K562 (cell line): ENCODE results near the gene CNOT1.

Source experiments
- AFF1 ChIP-seq, 2 experiments: fragments of 450-650 bp; IDR thresholded peaks; 2 replicates each; pipeline ENCODE4 v1.6.1; 2018; ENCODE audit warnings: mild to moderate bottlenecking in 2 of 2, low read depth in 1 of 2; ENCODE audit not compliant: partially characterized antibody in 2 of 2
- CSDE1 ChIP-seq, 2 experiments: fragments of 450-650 bp; IDR thresholded peaks; 2 replicates each; pipeline ENCODE4 v1.6.1; 2016; ENCODE audit warnings: mild to moderate bottlenecking in 1 of 2
- CTCF ChIP-seq, 3 experiments: IDR thresholded peaks in 2 of 3; conservative IDR thresholded peaks in 1 of 3; 2 replicates each; pipeline ENCODE4 v1.5.1; 2011 to 2012; ENCODE audit warnings: low read length in 3 of 3, mild to moderate bottlenecking in 3 of 3, control low read depth in 2 of 3, improper control_type of control experiment in 1 of 3, inconsistent platforms in 1 of 3, low read depth in 1 of 3, mixed read lengths in 1 of 3, moderate library complexity in 1 of 3; ENCODE audit not compliant: insufficient read depth in 2 of 3
- FOXA3 ChIP-seq, 2 experiments: fragments of 450-650 bp in 1 of 2; sonication (generic) in 1 of 2; formaldehyde crosslinking; IDR thresholded peaks in 1 of 2; conservative IDR thresholded peaks in 1 of 2; 2 replicates each; pipeline versions ENCODE4 v1.4.0 to v1.8.0; 2020 to 2022; ENCODE audit warnings: mild to moderate bottlenecking in 2 of 2, missing genetic modification reagents in 1 of 2
- HLTF ChIP-seq: fragments of 450-650 bp; IDR thresholded peaks from 2 replicates; pipeline ENCODE4 v1.6.1; 2016
- HMGN3 ChIP-seq: IDR thresholded peaks from 2 replicates; pipeline ENCODE4 v1.6.1; 2011; ENCODE audit warnings: borderline replicate concordance, low read depth, mild to moderate bottlenecking, mixed read lengths, low read length; ENCODE audit not compliant: insufficient read length; ENCODE audit errors: extremely low read depth
- MNT ChIP-seq, 2 experiments: fragments of 450-650 bp; conservative IDR thresholded peaks; 2 replicates each; pipeline ENCODE4 v1.6.1; 2017; ENCODE audit warnings: mild to moderate bottlenecking in 2 of 2, moderate library complexity in 2 of 2
- TBL1XR1 ChIP-seq, 2 experiments: IDR thresholded peaks; 2 replicates each; pipeline ENCODE4 v1.6.1; 2012; ENCODE audit warnings: improper control_type of control experiment in 2 of 2, low read length in 2 of 2, mild to moderate bottlenecking in 1 of 2
- ZNF444 ChIP-seq: fragments of 250-450 bp; sonication (Bioruptor Pico); IDR thresholded peaks from 2 replicates; pipeline ENCODE4 v1.4.0; 2020; ENCODE audit warnings: mild to moderate bottlenecking, moderate library complexity
- ZNF695 ChIP-seq: fragments of 450-650 bp; formaldehyde crosslinking; IDR thresholded peaks from 2 replicates; pipeline ENCODE4 v1.4.0; 2020; ENCODE audit warnings: mild to moderate bottlenecking, moderate library complexity

- TF ChIP-seq HLTF (no peak), CTCF (IDR thresholded peaks at IDR 0.05 in 2 of 3, conservative IDR thresholded peaks at IDR 0.05 in 1 of 3; ENCODE audit: insufficient read depth in 2 of 3, low read depth in 1 of 3, low read length in 3 of 3) (no peak), ZNF695 (CRISPR knock-in tag) (no peak), MNT (conservative IDR thresholded peaks at IDR 0.05) (no peak), ZNF444 (CRISPR knock-in tag) (no peak), TBL1XR1 (IDR thresholded peaks at IDR 0.05; ENCODE audit: low read length in 2 of 2) (no peak), CSDE1 (IDR thresholded peaks at IDR 0.05) (no peak), AFF1 (IDR thresholded peaks at IDR 0.05; ENCODE audit: low read depth in 1 of 2, partially characterized antibody in 2 of 2) (no peak), HMGN3 (no peak), FOXA3 (CRISPR knock-in tag; conservative IDR thresholded peaks at IDR 0.05 in 1 of 2, IDR thresholded peaks at IDR 0.05 in 1 of 2) (no peak)
These were observed 20.1 kb upstream of the CNOT1 start for GRCh38 chr16:58649707-58650106.
